Suprapubic skin (tissue), 4 donors: Measurements from ENCODE around the gene RIMS1.

Source experiments
- CTCF ChIP-seq, 2 donors: fragments of 200-600 bp in 1 of 2; fragments of 450-650 bp in 1 of 2; sonication (generic) in 1 of 2; IDR thresholded peaks; one replicate each; pipeline ENCODE4 v1.5.1; 2016 to 2019; ENCODE audit warnings: antibody characterized with exemption in 2 of 2, mild to moderate bottlenecking in 1 of 2, moderate library complexity in 1 of 2
- POLR2A ChIP-seq, 2 donors: fragments of 450-650 bp; IDR thresholded peaks; one replicate each; pipeline ENCODE4 v1.6.1; 2017; ENCODE audit warnings: antibody characterized with exemption in 2 of 2, mild to moderate bottlenecking in 2 of 2, moderate library complexity in 2 of 2
- POLR2AphosphoS5 ChIP-seq, 3 donors: sonication (generic); formaldehyde crosslinking; IDR thresholded peaks; one replicate each; pipeline ENCODE4 v1.6.1; 2017; ENCODE audit warnings: antibody characterized with exemption in 3 of 3

DNA sequence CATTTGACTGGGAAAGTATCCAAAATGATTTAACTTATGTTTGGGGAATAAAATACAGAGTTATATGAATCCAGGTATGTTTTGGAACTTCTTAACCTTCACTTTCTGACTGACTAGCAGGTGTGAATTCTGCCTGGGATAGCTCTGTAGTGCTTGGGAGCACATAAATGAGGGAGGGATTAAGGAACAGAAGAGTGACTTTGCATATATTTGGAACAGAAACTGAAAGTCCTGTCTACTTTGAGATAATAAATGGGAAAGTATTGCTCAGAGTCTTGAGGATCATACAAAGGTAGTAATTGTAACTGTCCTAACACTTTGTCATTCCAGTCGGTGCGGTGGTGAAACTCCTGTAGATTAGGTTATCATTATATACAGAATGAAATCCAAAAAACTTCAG lies 317.6 kb downstream of the RIMS1 start:
- TF ChIP-seq CTCF (IDR thresholded peaks at IDR 0.05) (no peak), POLR2AphosphoS5 (IDR thresholded peaks at IDR 0.05) (no peak), POLR2A (IDR thresholded peaks at IDR 0.05) (no peak)
